Measurements from ENCODE around the gene RAP1B. TPM values are rescaled to one million over a fixed set of nuclear protein-coding genes. Genes with fewer than 3 reads are reported as not detected.

RAP1B gene
- total RNA-seq, 1 donor from 2014 or later = 252 TPM

DNA sequence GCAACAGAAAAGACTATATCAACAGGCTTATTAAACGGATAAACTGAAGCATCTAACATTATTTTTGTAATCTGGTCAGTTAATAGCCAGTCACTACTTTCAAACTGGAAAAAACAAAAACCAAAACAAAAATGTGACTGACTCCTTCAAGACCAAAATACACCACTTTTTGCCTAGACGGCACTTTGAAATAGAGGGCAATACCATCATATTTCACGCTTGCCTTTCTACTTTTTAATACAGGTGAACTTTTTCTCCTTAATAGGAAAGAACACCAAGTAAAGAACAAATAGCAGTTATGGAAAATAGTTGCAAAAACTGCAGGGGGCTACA, 75.5 kb downstream of the RAP1B start:
- Histone ChIP-seq H3K4me3 (peak overlapping the region; percentile 91), H3K27me3 (no peaks in the 10 kb centered on the region), H2AFZ (replicated peaks) (peak overlapping the region; percentile 66), H3K4me1 (peaks cover 6% of the 10 kb centered on the region), H3K27ac (no peak overlapping the region), H3K4me2 (peak overlapping the region; percentile 96), H3K79me2 (ENCODE audit: low read depth) (peaks cover 46% of the 10 kb centered on the region), H3K36me3 (peaks cover 3% of the 10 kb centered on the region), H3F3A (ENCODE audit: low read depth) (no peaks in the 10 kb centered on the region), H4K20me1 (ENCODE audit: low read depth) (no peaks in the 10 kb centered on the region), H3K9me3 (ENCODE audit: low read depth) (no peaks in the 10 kb centered on the region), H3K9ac (peak overlapping the region; percentile 12)
- H3K36me3 Mint-ChIP-seq = peaks cover 2% of the 10 kb centered on the region
- peaks cover 26% of the 10 kb centered on the region for H3K4me1 Mint-ChIP-seq
- no peak for DNase-seq (ENCODE audit: low spot score)
- TF ChIP-seq, protein P1, sequence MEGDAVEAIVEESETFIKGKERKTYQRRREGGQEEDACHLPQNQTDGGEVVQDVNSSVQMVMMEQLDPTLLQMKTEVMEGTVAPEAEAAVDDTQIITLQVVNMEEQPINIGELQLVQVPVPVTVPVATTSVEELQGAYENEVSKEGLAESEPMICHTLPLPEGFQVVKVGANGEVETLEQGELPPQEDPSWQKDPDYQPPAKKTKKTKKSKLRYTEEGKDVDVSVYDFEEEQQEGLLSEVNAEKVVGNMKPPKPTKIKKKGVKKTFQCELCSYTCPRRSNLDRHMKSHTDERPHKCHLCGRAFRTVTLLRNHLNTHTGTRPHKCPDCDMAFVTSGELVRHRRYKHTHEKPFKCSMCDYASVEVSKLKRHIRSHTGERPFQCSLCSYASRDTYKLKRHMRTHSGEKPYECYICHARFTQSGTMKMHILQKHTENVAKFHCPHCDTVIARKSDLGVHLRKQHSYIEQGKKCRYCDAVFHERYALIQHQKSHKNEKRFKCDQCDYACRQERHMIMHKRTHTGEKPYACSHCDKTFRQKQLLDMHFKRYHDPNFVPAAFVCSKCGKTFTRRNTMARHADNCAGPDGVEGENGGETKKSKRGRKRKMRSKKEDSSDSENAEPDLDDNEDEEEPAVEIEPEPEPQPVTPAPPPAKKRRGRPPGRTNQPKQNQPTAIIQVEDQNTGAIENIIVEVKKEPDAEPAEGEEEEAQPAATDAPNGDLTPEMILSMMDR (IDR thresholded peaks at IDR 0.05) = no peak
- TF ChIP-seq EZH2 (IDR thresholded peaks at IDR 0.05) (no peak), EZH2phosphoT487 (IDR thresholded peaks at IDR 0.05) (no peak)
- H3K4me3 Mint-ChIP-seq = peak overlapping the region; percentile 96
- H3K27ac Mint-ChIP-seq = peak overlapping the region; percentile 78
- H3K9me3 Mint-ChIP-seq = no peaks in the 10 kb centered on the region
- no peaks in the 10 kb centered on the region for H3K27me3 Mint-ChIP-seq (ENCODE audit: insufficient read depth, low read depth)

DNA sequence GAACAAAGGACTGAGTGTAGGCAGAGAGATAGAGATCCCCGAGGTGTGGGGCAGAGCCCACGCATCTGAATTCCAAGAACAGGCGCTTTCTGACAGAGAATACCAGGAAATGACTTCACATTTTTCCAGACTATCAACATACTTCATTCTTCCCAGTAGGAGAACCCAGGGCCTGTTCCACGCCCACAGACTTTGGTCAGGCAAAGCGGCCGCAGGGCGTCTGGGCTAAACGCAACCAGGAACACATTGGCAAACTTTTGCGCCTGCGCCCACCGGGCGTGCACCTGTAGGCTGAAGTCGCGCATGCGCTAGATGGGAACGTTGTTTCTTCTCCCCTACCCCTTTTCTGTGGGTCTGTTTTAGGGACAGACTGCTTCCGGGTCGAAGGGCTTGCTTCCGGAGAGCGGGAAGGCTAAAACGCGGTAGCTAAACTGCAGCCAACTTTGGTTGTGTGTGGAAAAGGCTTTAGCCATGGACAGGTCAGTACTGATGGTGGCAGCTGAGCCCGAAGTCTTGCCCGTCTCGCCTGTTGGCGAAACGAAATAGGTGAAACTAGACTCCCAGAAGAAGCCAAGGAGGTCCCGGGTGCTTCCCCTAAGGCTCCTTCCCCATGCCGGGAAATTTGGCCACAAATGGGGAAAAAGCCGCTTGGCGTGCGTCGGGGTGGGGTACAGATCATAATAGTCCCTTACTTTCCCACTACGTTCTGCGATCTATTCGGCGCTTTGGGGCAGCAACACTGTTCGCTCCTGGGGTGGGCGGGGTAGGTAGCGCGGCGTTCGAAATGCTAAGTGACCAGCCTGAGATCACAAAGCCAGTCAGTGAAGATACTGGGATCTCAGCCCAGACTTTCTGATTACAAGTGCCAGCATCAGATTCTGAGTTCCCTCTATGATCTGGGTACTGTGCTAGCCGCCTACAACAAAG, 76.2 kb downstream of the RAP1B start, which contains the start of gene NUP107:
NUP107 (plus strand) TSS at position 384 of the 927 bp plus-strand sequence; CDS start at position 472, 88 bp downstream.
- no peaks in the 10 kb centered on the region for H3K9me3 ChIP-seq (ENCODE audit: low read depth)
- H3K79me2 ChIP-seq (ENCODE audit: low read depth) = peaks cover 46% of the 10 kb centered on the region
- Mint-ChIP-seq H3K9me3 (no peaks in the 10 kb centered on the region), H3K4me3 (peak within 1 kb of the TSS; percentile 96), H3K36me3 (peaks cover 2% of the 10 kb centered on the region), H3K27ac (peak within 1 kb of the TSS; percentile 78), H3K4me1 (peaks cover 26% of the 10 kb centered on the region), H3K27me3 (ENCODE audit: insufficient read depth, low read depth) (no peaks in the 10 kb centered on the region)
- H3F3A ChIP-seq (ENCODE audit: low read depth) = no peaks in the 10 kb centered on the region
- H3K4me1 ChIP-seq = peaks cover 6% of the 10 kb centered on the region
- H3K36me3 ChIP-seq = peaks cover 5% of the 10 kb centered on the region
- peak within 1 kb of the TSS; percentile 96 for H3K4me2 ChIP-seq
- peak within 1 kb of the TSS; percentile 91 for H3K4me3 ChIP-seq
- peak; percentile 99 for DNase-seq (ENCODE audit: low spot score)
- H3K9ac ChIP-seq = peak within 1 kb of the TSS; percentile 85
- peak within 1 kb of the TSS; percentile 95 for H2AFZ ChIP-seq (replicated peaks)
- TF ChIP-seq, protein P1 (IDR thresholded peaks at IDR 0.05) = no peak
- TF ChIP-seq EZH2 (IDR thresholded peaks at IDR 0.05) (no peak), EZH2phosphoT487 (IDR thresholded peaks at IDR 0.05) (no peak)
- H3K27me3 ChIP-seq = no peaks in the 10 kb centered on the region
- no peaks in the 10 kb centered on the region for H4K20me1 ChIP-seq (ENCODE audit: low read depth)
- no peak within 1 kb of the TSS for H3K27ac ChIP-seq

DNA sequence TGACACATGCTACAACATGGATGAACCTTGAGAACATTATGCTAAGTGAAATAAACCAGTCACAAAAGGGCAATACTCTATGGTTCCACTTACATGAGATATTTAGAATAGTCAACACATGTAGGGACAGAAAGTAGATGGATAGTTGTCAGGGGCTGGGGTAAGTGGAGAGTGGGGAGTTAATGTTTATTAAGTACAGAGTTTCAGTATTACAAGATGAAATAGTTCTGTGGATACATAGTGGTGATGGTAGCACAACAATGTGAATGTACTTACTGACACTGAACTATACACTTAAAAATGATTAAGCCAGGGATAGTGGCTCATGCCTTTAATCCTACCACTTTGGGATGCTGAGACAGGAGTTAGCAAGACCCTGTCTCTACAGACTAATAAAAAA, 84.8 kb downstream of the RAP1B start:
- H3K27me3 Mint-ChIP-seq (ENCODE audit: insufficient read depth, low read depth) = no peaks in the 10 kb centered on the region
- Histone ChIP-seq H3K27me3 (no peaks in the 10 kb centered on the region), H3K27ac (no peak overlapping the region), H3K4me1 (no peaks in the 10 kb centered on the region), H3K4me2 (no peak overlapping the region), H2AFZ (replicated peaks) (no peak overlapping the region), H3F3A (ENCODE audit: low read depth) (peaks cover 8% of the 10 kb centered on the region), H3K9me3 (ENCODE audit: low read depth) (no peaks in the 10 kb centered on the region), H3K9ac (no peak overlapping the region), H3K4me3 (no peak overlapping the region), H3K79me2 (ENCODE audit: low read depth) (no peaks in the 10 kb centered on the region), H3K36me3 (peaks cover 18% of the 10 kb centered on the region), H4K20me1 (ENCODE audit: low read depth) (no peaks in the 10 kb centered on the region)
- no peaks in the 10 kb centered on the region for H3K9me3 Mint-ChIP-seq
- no peak overlapping the region for H3K4me3 Mint-ChIP-seq
- peaks cover 43% of the 10 kb centered on the region for H3K36me3 Mint-ChIP-seq
- no peak overlapping the region for H3K27ac Mint-ChIP-seq
- TF ChIP-seq, protein P1 (IDR thresholded peaks at IDR 0.05) = no peak
- TF ChIP-seq EZH2phosphoT487 (IDR thresholded peaks at IDR 0.05) (no peak), EZH2 (IDR thresholded peaks at IDR 0.05) (no peak)
- DNase-seq (ENCODE audit: low spot score) = no peak
- H3K4me1 Mint-ChIP-seq = no peaks in the 10 kb centered on the region
